H9 (cell line): ENCODE results near the gene NDST1. TPM values are rescaled to one million over a fixed set of nuclear protein-coding genes. Genes with fewer than 3 reads are reported as not detected.

Experiments used
- DNase-seq: peaks from one replicate; pipeline ENCODE4 v3.0.0-alpha.2; 2017
- H2AFZ ChIP-seq: one replicate; pipeline ENCODE4 v1.6.1; 2013; ENCODE audit warnings: mild to moderate bottlenecking, low read length, control low read depth, moderate library complexity
- H2AK5ac ChIP-seq: 2 replicates; pipeline ENCODE4 v1.6.1; 2013; ENCODE audit warnings: low read length, control low read depth, mixed read lengths; ENCODE audit not compliant: insufficient read length
- H2BK120ac ChIP-seq: one replicate; pipeline ENCODE4 v1.6.1; 2013; ENCODE audit warnings: low read depth, mild to moderate bottlenecking, low read length, control low read depth, inconsistent platforms; ENCODE audit not compliant: poor library complexity, severe bottlenecking
- H2BK12ac ChIP-seq: 2 replicates; pipeline ENCODE4 v1.6.1; 2013; ENCODE audit warnings: low read length, control low read depth, mixed read lengths, low read depth; ENCODE audit not compliant: insufficient read length
- H2BK15ac ChIP-seq: 2 replicates; pipeline ENCODE4 v1.6.1; 2013; ENCODE audit warnings: low read depth, low read length, control low read depth
- H2BK20ac ChIP-seq: one replicate; pipeline ENCODE4 v1.6.1; 2013; ENCODE audit warnings: low read depth, mild to moderate bottlenecking, low read length, control low read depth, inconsistent platforms; ENCODE audit not compliant: poor library complexity, severe bottlenecking
- H2BK5ac ChIP-seq: 2 replicates; pipeline ENCODE4 v1.6.1; 2013; ENCODE audit warnings: low read length, control low read depth, mixed read lengths; ENCODE audit not compliant: insufficient read length
- H3K14ac ChIP-seq: 2 replicates; pipeline ENCODE4 v1.6.1; 2013; ENCODE audit warnings: low read length, control low read depth; ENCODE audit not compliant: insufficient read depth
- H3K18ac ChIP-seq: 2 replicates; pipeline ENCODE4 v1.6.1; 2013; ENCODE audit warnings: low read depth, mild to moderate bottlenecking, mixed read lengths, low read length, control low read depth; ENCODE audit not compliant: insufficient read length
- H3K23ac ChIP-seq: 2 replicates; pipeline ENCODE4 v1.6.1; 2013; ENCODE audit warnings: low read length, control low read depth, mixed read lengths, low read depth; ENCODE audit not compliant: insufficient read length
- H3K23me2 ChIP-seq: 2 replicates; pipeline ENCODE4 v1.6.1; 2013; ENCODE audit warnings: low read depth, mild to moderate bottlenecking, mixed read lengths, low read length, control low read depth; ENCODE audit not compliant: insufficient read length, poor library complexity, severe bottlenecking
- H3K27ac ChIP-seq: 2 replicates; pipeline ENCODE4 v1.5.1; 2013; ENCODE audit warnings: low read length, control low read depth, mixed read lengths, low read depth; ENCODE audit not compliant: insufficient read length
- H3K27me3 ChIP-seq: 2 replicates; pipeline ENCODE4 v1.6.1; 2013; ENCODE audit warnings: low read length, control low read depth, inconsistent platforms; ENCODE audit not compliant: insufficient read depth
- H3K4ac ChIP-seq: 2 replicates; pipeline ENCODE4 v1.6.1; 2013; ENCODE audit warnings: low read depth, mild to moderate bottlenecking, control low read depth, inconsistent platforms, low read length, moderate library complexity
- H3K4me1 ChIP-seq: 2 replicates; pipeline ENCODE4 v1.6.1; 2013; ENCODE audit warnings: low read length, control low read depth, inconsistent platforms; ENCODE audit not compliant: insufficient read depth
- H3K4me2 ChIP-seq: 2 replicates; pipeline ENCODE4 v1.6.1; 2013; ENCODE audit warnings: low read length, control low read depth, mixed read lengths; ENCODE audit not compliant: insufficient read length, insufficient read depth
- H3K56ac ChIP-seq: 2 replicates; pipeline ENCODE4 v1.6.1; 2013; ENCODE audit warnings: low read depth, mild to moderate bottlenecking, mixed read lengths, low read length, control low read depth; ENCODE audit not compliant: insufficient read length
- H3K79me1 ChIP-seq: 2 replicates; pipeline ENCODE4 v1.6.1; 2013; ENCODE audit warnings: low read depth, mild to moderate bottlenecking, moderate library complexity, low read length, control low read depth, inconsistent platforms; ENCODE audit not compliant: insufficient read depth, poor library complexity, severe bottlenecking
- H3K79me2 ChIP-seq: 2 replicates; pipeline ENCODE4 v1.6.1; 2013; ENCODE audit warnings: low read length, control low read depth, inconsistent platforms; ENCODE audit not compliant: insufficient read depth
- H3K9ac ChIP-seq: 2 replicates; pipeline ENCODE4 v1.6.1; 2013; ENCODE audit warnings: low read length, control low read depth, mixed read lengths; ENCODE audit not compliant: insufficient read length; ENCODE audit errors: extremely low read depth
- H3K9me3 ChIP-seq: one replicate; pipeline ENCODE4 v1.6.1; 2013; ENCODE audit warnings: low read depth, low read length, inconsistent platforms; ENCODE audit not compliant: control insufficient read depth
- H3T11ph ChIP-seq: one replicate; pipeline ENCODE4 v1.6.1; 2013; ENCODE audit warnings: mild to moderate bottlenecking, low read length, control low read depth, inconsistent platforms
- H4K20me1 ChIP-seq: one replicate; pipeline ENCODE4 v1.6.1; 2013; ENCODE audit not compliant: control insufficient read depth, insufficient read length, insufficient read depth
- H4K5ac ChIP-seq: 2 replicates; pipeline ENCODE4 v1.6.1; 2013; ENCODE audit warnings: low read depth, mild to moderate bottlenecking, mixed read lengths, low read length, control low read depth; ENCODE audit not compliant: insufficient read length
- H4K8ac ChIP-seq: replicated peaks from 2 replicates; pipeline ENCODE4 v1.6.1; 2013; ENCODE audit warnings: low read length, control low read depth, mixed read lengths, low read depth; ENCODE audit not compliant: insufficient read length
- H4K91ac ChIP-seq: 2 replicates; pipeline ENCODE4 v1.6.1; 2013; ENCODE audit warnings: low read depth, mild to moderate bottlenecking, moderate library complexity, mixed read lengths, low read length, control low read depth; ENCODE audit not compliant: insufficient read length
- H3K27ac Mint-ChIP-seq, 3 experiments: 2 replicates in 2 of 3; 3 replicates in 1 of 3; pipeline ENCODE4 v1.8.0; 2020 to 2021; ENCODE audit warnings: mixed read lengths in 3 of 3, mild to moderate bottlenecking in 1 of 3, moderate library complexity in 1 of 3
- H3K27me3 Mint-ChIP-seq: 2 replicates; pipeline ENCODE4 v1.8.0; 2021; ENCODE audit warnings: low read depth, mild to moderate bottlenecking, moderate library complexity, mixed read lengths
- H3K36me3 Mint-ChIP-seq, 3 experiments: 2 replicates in 2 of 3; 3 replicates in 1 of 3; pipeline ENCODE4 v1.8.0; 2020 to 2021; ENCODE audit warnings: low read depth in 3 of 3, mixed read lengths in 3 of 3; ENCODE audit not compliant: insufficient read depth in 1 of 3
- H3K4me1 Mint-ChIP-seq, 2 experiments: 2 replicates each; pipeline ENCODE4 v1.8.0; 2020; ENCODE audit warnings: mixed read lengths in 2 of 2
- H3K4me3 Mint-ChIP-seq, 2 experiments: 2 replicates in 1 of 2; 3 replicates in 1 of 2; pipeline ENCODE4 v1.8.0; 2020 to 2021; ENCODE audit warnings: mild to moderate bottlenecking in 2 of 2, mixed read lengths in 2 of 2, moderate library complexity in 1 of 2
- H3K9me3 Mint-ChIP-seq, 2 experiments: 2 replicates in 1 of 2; 3 replicates in 1 of 2; pipeline ENCODE4 v1.8.0; 2020; ENCODE audit warnings: mild to moderate bottlenecking in 2 of 2, mixed read lengths in 2 of 2, moderate library complexity in 1 of 2
- WGBS: extraction: QIAGEN DNeasy Blood & Tissue Kit; methylation state at CpG from one replicate; pipeline ENCODE4 v1.1.7; 2013; ENCODE audit warnings: missing lambda C conversion rate, low lambda C conversion rate, mixed read lengths; ENCODE audit not compliant: insufficient read length; ENCODE audit errors: extremely low coverage; 5-methylcytosine and 5-hydroxymethylcytosine counted together
- total RNA-seq: library from RNA; stranded (reverse); gene quantifications from 2 replicates; pipeline ENCODE4 v1.2.1, GENCODE V29; 2021
- TF ChIP-seq, protein P1 (sequence below): fragments of 200-600 bp; sonication (generic); conservative IDR thresholded peaks from 3 replicates; pipeline ENCODE4 v1.8.0; 2021; ENCODE audit warnings: antibody characterized with exemption, mild to moderate bottlenecking

NDST1 gene
- total RNA-seq, 1 experiment from 2014 or later: 65.5 TPM

DNA sequence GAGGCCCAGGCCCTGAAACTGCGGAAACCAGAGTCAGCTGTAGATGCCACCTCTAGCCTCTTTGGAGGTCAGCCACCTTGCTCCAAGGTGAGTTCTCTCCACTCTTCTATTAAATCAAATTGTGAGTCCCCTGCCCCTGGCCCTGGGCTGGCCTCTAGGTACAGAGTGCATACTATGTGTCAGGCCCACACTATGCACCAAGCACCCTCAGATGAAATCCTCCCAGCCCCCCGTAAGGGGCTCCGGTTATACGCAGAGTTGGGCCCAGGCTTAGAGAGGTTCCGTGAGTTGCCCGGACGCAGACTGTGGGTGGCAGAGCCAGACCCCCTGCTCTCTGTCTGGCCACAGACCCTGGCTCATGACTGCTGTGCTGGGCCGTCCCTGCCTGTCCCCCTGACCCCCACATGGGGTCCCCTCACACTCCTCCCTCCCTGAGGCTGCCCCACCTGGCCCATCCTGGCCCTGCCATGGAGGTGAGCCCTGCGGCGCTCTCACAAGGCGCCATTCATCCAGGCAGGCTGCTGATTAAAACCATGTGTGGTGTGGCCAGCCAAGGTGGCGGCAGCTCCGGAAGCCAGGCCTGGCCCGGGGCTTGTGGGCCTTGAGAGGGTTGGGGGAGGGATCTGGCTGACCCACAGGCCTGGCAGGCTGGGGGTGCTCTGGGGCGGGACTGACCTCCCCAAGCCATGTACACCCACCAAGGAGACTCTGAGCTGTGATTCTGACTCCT is 67.1 kb downstream of the NDST1 start:
- Mint-ChIP-seq H3K36me3 (no peaks in the 10 kb centered on the region), H3K27me3 (no peaks in the 10 kb centered on the region), H3K9me3 (no peaks in the 10 kb centered on the region), H3K4me1 (peaks cover 4% of the 10 kb centered on the region in 2 experiments), H3K27ac (no peak overlapping the region), H3K4me3 (no peak overlapping the region)
- Histone ChIP-seq H4K5ac (no peak overlapping the region), H3K27me3 (no peaks in the 10 kb centered on the region), H3K23me2 (no peaks in the 10 kb centered on the region), H3T11ph (no peak overlapping the region), H2AK5ac (no peak overlapping the region), H2BK120ac (no peak overlapping the region), H4K91ac (no peak overlapping the region), H2BK5ac (no peak overlapping the region), H3K18ac (no peak overlapping the region), H3K9ac (no peak overlapping the region), H2AFZ (no peak overlapping the region), H3K79me1 (no peaks in the 10 kb centered on the region), H4K20me1 (no peaks in the 10 kb centered on the region), H3K9me3 (no peaks in the 10 kb centered on the region), H3K79me2 (no peaks in the 10 kb centered on the region), H3K4me2 (no peak overlapping the region), H3K4me1 (no peaks in the 10 kb centered on the region), H3K27ac (no peak overlapping the region), H4K8ac (no peak overlapping the region), H2BK12ac (no peak overlapping the region), H3K56ac (no peak overlapping the region), H3K23ac (no peak overlapping the region), H3K14ac (no peak overlapping the region), H2BK20ac (no peak overlapping the region), H2BK15ac (no peak overlapping the region), H3K4ac (no peak overlapping the region)
- WGBS: no CpG with 5 or more reads among the region's 15 CpGs
- DNase-seq: no peak
- TF ChIP-seq, protein P1, sequence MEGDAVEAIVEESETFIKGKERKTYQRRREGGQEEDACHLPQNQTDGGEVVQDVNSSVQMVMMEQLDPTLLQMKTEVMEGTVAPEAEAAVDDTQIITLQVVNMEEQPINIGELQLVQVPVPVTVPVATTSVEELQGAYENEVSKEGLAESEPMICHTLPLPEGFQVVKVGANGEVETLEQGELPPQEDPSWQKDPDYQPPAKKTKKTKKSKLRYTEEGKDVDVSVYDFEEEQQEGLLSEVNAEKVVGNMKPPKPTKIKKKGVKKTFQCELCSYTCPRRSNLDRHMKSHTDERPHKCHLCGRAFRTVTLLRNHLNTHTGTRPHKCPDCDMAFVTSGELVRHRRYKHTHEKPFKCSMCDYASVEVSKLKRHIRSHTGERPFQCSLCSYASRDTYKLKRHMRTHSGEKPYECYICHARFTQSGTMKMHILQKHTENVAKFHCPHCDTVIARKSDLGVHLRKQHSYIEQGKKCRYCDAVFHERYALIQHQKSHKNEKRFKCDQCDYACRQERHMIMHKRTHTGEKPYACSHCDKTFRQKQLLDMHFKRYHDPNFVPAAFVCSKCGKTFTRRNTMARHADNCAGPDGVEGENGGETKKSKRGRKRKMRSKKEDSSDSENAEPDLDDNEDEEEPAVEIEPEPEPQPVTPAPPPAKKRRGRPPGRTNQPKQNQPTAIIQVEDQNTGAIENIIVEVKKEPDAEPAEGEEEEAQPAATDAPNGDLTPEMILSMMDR: no peak
